ENCODE measurements around the gene KITLG.

KITLG gene

GRCh38 chr12:88576866-88577265 lies 3.4 kb downstream of the KITLG start:
- no peaks in the 10 kb centered on the region for H3K9me2 ChIP-seq (replicated peaks; ENCODE audit: insufficient read depth, low read length)
- no peaks in the 10 kb centered on the region for H3K79me2 ChIP-seq (ENCODE audit: low read length)
- no peak for DNase-seq
- no peaks in the 10 kb centered on the region for H3F3A ChIP-seq (ENCODE audit: insufficient read depth, low read length)
- no peak for TF ChIP-seq EZH2 (optimal IDR thresholded peaks at IDR 0.05; ENCODE audit: low read depth, low read length)
- no peak for TF ChIP-seq EZH2phosphoT487 (IDR thresholded peaks at IDR 0.05; ENCODE audit: low read length)
- TF ChIP-seq CTCF (IDR thresholded peaks at IDR 0.05; ENCODE audit: low read length): no peak
- no peak overlapping the region for H2AFZ ChIP-seq (ENCODE audit: low read length)
- H4K20me1 ChIP-seq (ENCODE audit: insufficient read depth, low read length): no peaks in the 10 kb centered on the region
- no peaks in the 10 kb centered on the region for H3K4me1 ChIP-seq (ENCODE audit: low read length)
- H3K4me3 ChIP-seq (ENCODE audit: low read length): no peak overlapping the region
- no peaks in the 10 kb centered on the region for H3K27me3 ChIP-seq (replicated peaks; ENCODE audit: insufficient read depth, low read length)
- H3K36me3 ChIP-seq (replicated peaks; ENCODE audit: insufficient read depth, low read length): no peaks in the 10 kb centered on the region
- no peaks in the 10 kb centered on the region for H3K9me3 ChIP-seq (replicated peaks; ENCODE audit: insufficient read depth, low read length)
- no peak overlapping the region for H3K9ac ChIP-seq (ENCODE audit: low read length)
- H3K27ac ChIP-seq (ENCODE audit: low read length): no peak overlapping the region
- no peak overlapping the region for H3K4me2 ChIP-seq (ENCODE audit: low read depth, low read length)

DNA sequence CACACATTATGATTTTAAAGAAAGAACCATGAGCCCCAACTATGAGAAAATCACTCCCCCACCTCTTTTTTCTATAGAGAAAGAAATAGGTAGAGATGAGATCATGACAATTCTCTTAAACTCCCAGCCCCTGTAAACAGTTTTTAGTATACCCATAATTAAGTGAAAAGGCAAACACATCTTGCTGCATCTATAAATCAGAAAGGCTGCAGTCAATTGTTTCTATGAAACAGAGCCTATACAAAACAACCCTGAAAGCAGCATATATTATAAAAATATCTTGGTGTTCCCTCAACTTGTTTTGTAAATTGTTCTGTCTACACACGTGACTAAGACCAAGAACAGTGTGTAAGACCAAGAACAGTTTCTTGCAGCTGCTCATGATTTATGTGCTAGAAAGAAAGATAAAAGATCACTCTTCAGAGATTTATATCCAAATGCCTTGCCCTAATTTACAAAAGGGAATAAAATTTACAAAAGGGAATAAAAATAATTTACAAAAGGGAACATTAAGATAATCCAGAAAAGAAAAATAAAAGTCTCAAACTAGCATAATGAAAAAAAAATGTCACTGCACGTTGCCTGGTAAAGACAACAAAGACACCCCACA lies 4.8 kb downstream of the KITLG start:
- no peak for DNase-seq
- no peaks in the 10 kb centered on the region for H4K20me1 ChIP-seq (ENCODE audit: insufficient read depth, low read length)
- no peak overlapping the region for H3K9ac ChIP-seq (ENCODE audit: low read length)
- no peak overlapping the region for H2AFZ ChIP-seq (ENCODE audit: low read length)
- no peak overlapping the region for H3K27ac ChIP-seq (ENCODE audit: low read length)
- H3K4me2 ChIP-seq (ENCODE audit: low read depth, low read length): no peak overlapping the region
- H3K9me3 ChIP-seq (replicated peaks; ENCODE audit: insufficient read depth, low read length): no peaks in the 10 kb centered on the region
- no peaks in the 10 kb centered on the region for H3K36me3 ChIP-seq (replicated peaks; ENCODE audit: insufficient read depth, low read length)
- no peaks in the 10 kb centered on the region for H3K27me3 ChIP-seq (replicated peaks; ENCODE audit: insufficient read depth, low read length)
- TF ChIP-seq CTCF (IDR thresholded peaks at IDR 0.05; ENCODE audit: low read length): no peak
- TF ChIP-seq EZH2phosphoT487 (IDR thresholded peaks at IDR 0.05; ENCODE audit: low read length): no peak
- no peak for TF ChIP-seq EZH2 (optimal IDR thresholded peaks at IDR 0.05; ENCODE audit: low read depth, low read length)
- H3F3A ChIP-seq (ENCODE audit: insufficient read depth, low read length): no peaks in the 10 kb centered on the region
- H3K79me2 ChIP-seq (ENCODE audit: low read length): no peaks in the 10 kb centered on the region
- H3K4me1 ChIP-seq (ENCODE audit: low read length): no peaks in the 10 kb centered on the region
- no peak overlapping the region for H3K4me3 ChIP-seq (ENCODE audit: low read length)
- H3K9me2 ChIP-seq (replicated peaks; ENCODE audit: insufficient read depth, low read length): no peaks in the 10 kb centered on the region

GRCh38 chr12:88574278-88574677 lies 6.0 kb downstream of the KITLG start:
- H3K27me3 ChIP-seq (replicated peaks; ENCODE audit: insufficient read depth, low read length): no peaks in the 10 kb centered on the region
- no peaks in the 10 kb centered on the region for H3K36me3 ChIP-seq (replicated peaks; ENCODE audit: insufficient read depth, low read length)
- H3K4me2 ChIP-seq (ENCODE audit: low read depth, low read length): no peak overlapping the region
- no peaks in the 10 kb centered on the region for H3K9me2 ChIP-seq (replicated peaks; ENCODE audit: insufficient read depth, low read length)
- no peak overlapping the region for H3K4me3 ChIP-seq (ENCODE audit: low read length)
- H4K20me1 ChIP-seq (ENCODE audit: insufficient read depth, low read length): no peaks in the 10 kb centered on the region
- H2AFZ ChIP-seq (ENCODE audit: low read length): no peak overlapping the region
- H3K79me2 ChIP-seq (ENCODE audit: low read length): no peaks in the 10 kb centered on the region
- no peak overlapping the region for H3K9ac ChIP-seq (ENCODE audit: low read length)
- H3F3A ChIP-seq (ENCODE audit: insufficient read depth, low read length): no peaks in the 10 kb centered on the region
- no peak for TF ChIP-seq EZH2 (optimal IDR thresholded peaks at IDR 0.05; ENCODE audit: low read depth, low read length)
- TF ChIP-seq EZH2phosphoT487 (IDR thresholded peaks at IDR 0.05; ENCODE audit: low read length): no peak
- TF ChIP-seq CTCF (IDR thresholded peaks at IDR 0.05; ENCODE audit: low read length): no peak
- no peaks in the 10 kb centered on the region for H3K9me3 ChIP-seq (replicated peaks; ENCODE audit: insufficient read depth, low read length)
- no peaks in the 10 kb centered on the region for H3K4me1 ChIP-seq (ENCODE audit: low read length)
- no peak for DNase-seq
- H3K27ac ChIP-seq (ENCODE audit: low read length): no peak overlapping the region

All from MM.1S (cell line).